B cell (primary cell): ENCODE results near the gene MAVS.

ENCODE experiments used
- CTCF ChIP-seq: fragments of 200-600 bp; IDR thresholded peaks from one replicate; pipeline ENCODE4 v1.8.0; 2022; ENCODE audit warnings: antibody characterized with exemption, mild to moderate bottlenecking
- EZH2 ChIP-seq: IDR thresholded peaks from 2 replicates; pipeline ENCODE4 v1.6.1; 2012; ENCODE audit warnings: borderline replicate concordance, low read depth, mild to moderate bottlenecking, moderate library complexity, low read length; ENCODE audit not compliant: insufficient read depth, poor library complexity, severe bottlenecking

DNA sequence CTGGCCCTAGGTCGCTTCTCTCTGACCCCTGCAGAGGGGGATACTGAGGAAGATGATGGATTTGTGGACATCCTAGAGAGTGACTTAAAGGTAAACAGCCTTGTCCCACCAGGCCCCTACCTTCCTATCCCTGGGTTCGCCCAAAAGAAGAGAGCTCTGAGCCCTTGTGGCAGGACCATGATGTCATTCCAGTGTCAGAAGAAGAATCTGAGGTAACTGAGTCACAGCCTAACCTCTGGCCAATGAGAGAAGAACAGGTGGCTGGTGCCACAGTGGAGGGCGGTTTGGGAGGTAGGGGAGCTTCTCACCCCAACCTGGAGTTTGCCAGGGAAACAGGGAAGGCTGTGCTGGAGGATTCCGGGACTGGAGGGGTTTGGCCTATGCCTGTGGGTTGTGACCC is 45.3 kb upstream of the MAVS start:
- no peak for TF ChIP-seq CTCF
- TF ChIP-seq EZH2, result no peak
